Midbrain (tissue), 1 donor: ENCODE results near the gene ARPC5.
"Not testable (repeated sequence)": the region's sequence is repeated elsewhere in the genome, so short reads cannot be mapped to it uniquely, and the experiment has no call there.

ENCODE experiments used
- DNase-seq: peaks from one replicate; lab custom pipeline; 2025; lab: John Stamatoyannopoulos, UW

ARPC5 gene

DNA sequence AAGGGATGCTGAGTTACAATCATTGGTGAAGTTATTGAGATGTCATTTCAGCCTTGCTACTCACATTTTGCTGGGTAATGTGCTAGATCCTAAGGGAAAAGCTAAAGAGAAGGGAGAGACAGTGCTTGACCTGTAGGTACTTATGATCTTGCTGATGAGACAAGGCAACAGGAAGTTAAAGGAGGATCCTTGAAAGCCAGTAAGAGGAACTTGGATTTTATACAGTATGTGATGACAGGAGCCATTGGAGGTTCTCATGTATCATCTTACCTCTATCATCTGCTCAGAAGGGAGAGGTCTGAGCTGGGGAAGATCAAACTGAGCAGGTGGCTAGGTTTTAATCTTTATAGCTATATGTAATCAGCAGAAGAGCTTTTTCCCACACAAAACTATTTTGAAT is 11.2 kb upstream of the ARPC5 start:
- DNase-seq, result no peak

DNA sequence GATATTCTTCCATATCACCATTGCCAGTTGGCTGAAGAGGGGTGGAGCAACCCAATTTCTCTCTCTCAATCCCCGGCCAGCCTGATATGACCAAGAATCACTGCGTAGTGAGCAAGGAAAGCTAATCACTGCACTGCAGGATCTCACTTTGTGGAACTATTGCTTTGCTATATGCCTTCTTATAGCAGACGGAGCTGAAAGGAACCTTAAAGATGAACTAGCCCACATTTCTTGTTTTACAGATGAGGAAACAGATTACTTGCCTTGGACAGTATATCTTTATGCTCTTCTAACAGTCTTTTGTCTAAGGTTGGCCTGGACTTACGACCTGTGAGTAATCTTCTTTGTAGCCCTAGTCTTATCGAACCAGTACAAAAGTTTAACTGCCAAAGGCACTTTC is 9.9 kb upstream of the ARPC5 start:
- DNase-seq, result no peak

DNA sequence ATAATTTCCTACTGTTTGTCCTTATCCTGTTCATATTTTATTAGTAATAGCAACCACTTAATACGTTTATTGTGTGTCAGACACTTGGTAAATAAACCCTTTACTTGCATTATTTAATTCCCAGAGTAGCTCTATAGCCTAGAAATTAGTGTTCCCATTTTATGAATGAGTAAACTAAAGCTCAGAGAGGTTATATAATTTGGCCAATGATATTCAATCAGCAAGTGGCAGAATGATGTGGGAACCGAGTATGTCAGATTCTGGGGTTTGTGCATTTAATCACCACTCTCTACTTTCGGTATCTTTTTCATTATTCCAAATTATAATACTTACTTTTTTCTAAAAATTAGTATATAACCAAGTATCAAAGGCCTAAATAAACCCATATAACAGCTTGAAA is 6.6 kb upstream of the ARPC5 start:
- DNase-seq, result no peak

DNA sequence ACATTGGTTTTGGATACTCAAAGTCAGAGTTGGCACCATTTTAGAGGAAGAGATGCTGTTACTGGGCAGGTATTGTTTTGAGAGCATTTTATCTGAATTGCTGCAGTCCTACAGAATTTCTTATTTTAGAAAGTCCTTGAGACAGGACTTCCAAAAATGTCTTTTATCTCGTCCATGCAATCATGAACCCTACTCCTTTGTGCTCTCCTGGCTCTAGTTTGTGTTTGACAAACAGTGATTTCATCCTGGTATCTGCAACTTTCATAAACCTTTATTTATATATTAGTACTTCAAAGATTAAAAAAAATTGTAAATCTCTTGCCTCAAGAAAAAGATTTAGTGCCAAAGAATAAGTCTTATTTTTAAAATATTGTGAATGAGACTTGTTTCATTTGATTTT is 4.6 kb upstream of the ARPC5 start:
- no peak for DNase-seq

DNA sequence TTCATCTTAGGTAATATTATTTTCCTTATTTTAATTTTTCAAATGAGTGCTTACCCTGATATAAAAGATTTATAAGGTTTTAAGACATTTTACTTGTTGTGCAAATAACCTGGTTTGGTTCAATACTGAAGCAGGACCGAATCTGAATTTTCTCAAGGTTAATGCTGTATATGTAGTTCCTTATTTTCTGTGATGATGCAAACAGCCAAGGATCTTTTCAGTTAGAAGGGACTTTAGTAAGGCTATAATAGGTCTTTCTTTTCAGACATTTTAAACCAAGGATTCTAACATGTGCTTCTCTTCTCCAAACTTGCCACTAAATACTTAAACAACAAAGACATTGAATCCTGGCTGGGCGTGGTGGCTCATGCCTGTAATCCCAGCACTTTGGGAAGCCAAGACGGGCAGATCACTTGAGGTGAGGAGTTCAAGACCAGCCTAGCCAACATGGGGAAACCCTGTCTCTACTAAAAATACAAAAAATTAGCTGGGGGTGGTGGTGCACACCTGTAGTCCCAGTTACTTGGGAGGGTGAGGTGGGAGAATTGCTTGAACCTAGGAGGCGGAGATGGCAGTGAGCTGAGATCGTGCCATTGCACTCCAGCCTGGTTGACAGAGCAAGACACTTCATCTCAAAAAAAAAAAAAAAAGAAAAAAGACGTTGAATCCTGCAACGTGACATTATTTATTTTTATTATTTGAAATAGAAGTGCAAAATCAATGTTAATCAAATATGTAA is 3.2 kb upstream of the ARPC5 start:
- DNase-seq, result no peak

DNA sequence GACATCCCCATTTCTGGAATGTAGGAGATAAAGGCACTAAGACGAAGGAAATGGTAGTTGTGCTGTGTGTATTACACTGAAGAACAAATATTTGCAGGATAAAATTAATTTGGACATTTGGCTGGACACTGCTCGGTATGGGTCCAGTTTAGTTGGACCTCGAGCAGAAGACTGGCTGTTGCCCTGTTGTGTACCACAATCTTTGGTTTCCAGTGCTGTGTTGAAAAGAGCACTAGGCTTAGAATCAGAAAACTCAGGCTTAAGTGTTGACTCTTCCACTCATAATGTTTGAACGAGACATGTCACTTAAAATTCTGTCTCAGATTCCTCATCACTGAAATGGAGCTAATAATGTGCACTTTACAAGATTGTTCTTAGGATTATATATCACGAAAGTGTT is 1.2 kb upstream of the ARPC5 start:
- no peak for DNase-seq

DNA sequence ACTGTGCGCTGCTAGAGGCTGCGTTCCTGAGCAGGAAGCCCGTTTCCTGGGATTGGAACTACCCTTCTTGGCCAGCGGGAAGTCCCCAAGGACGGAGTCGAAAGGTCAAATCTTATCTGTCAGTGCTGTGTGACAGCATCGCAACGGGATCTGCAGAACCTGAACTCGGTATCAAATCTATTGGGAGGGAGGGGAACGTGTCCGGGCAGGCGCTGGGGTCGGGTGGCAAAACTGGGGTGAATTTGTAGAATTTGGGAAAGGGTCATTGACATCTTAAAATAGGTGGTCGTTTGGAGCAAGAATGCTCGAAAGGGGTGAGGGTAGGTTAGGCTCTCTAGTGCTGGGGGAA is 725 bp upstream of the ARPC5 start:
- DNase-seq, result no peak

DNA sequence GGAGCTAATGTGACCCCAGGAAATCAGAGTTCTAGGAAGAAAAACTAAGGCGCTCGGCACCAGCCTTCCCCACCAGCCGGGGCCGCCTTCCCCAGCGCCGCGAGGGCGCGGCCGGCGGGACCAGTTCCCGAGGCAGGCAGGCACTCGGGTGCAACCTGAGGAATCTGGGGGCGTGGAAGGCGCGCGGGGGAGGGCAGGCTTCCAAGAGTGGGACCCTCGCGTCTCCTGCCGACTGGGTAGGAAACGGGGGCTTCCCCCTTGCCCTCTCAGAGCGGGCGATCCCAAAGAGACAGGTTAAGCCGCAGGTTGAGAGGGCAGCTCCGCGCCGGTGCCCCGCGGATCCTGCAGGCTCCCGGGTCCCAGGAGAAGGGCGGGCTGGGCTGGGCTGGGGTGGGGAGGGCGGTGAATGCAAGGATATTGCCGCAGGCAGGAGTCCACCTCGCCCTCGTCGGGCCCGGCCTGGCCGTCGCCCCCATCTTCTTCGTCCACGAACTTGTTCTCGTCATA is 431 bp downstream of the ARPC5 start:
- DNase-seq, result peak; percentile 36

DNA sequence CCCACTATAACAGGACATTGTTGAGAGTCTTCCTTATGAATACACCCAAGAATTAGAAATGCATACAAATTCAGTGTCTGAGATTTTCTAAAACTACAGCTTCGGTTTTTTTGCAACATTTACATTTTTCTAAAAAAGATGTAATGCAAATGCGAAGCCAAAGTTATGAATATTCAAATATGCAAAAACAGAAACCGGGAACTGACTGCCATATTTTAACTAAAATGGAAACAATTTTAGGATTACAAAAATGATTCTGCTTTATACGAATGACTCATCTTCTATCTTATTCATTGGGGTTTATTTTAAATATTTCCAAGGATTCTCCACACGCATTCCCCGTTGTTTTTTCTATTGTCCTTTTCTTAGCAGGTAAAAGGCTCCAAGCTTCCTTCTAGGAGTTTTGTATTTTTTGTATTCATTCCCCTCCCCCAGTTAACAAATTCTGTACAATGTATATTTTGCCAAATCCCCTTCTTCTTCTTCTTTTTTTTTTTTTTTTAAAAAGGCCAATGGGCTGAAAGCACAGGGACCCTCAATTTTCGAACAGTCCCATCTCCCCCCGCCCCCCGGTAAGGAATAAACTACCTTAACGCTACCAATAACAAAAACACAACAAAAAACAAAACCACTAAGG is 1.0 kb downstream of the ARPC5 start:
- DNase-seq, result no peak

DNA sequence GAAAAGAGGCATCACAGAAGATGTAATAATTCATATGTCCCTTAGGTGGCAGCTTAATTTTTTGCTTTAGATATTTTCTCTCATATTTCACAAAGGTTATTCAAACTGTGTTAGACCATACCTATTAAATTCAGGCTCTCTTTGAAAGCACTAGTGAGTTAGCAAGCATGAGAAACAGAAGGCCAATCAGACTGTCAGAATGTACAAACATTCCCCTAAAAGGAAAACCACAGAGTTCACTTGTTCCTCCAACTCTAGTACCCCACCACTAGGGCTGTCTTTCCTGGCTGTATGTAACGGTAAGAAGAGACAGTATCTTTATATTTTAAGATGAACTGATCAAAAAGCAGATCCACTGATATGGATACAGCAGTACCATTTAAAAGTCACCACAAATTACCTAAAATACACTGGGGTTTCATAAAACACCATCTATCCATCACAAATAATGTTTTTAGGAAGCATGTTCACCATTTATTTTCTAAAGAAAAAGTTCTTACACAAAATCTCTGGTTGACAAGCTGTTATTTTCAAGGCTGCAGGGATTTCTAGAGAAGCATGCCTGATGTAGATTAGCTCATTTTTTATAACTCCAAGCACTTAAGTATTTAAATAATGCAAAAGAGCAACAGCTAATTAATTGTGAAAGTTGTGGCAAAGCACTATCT is 1.8 kb downstream of the ARPC5 start:
- DNase-seq, result peak; percentile 58

DNA sequence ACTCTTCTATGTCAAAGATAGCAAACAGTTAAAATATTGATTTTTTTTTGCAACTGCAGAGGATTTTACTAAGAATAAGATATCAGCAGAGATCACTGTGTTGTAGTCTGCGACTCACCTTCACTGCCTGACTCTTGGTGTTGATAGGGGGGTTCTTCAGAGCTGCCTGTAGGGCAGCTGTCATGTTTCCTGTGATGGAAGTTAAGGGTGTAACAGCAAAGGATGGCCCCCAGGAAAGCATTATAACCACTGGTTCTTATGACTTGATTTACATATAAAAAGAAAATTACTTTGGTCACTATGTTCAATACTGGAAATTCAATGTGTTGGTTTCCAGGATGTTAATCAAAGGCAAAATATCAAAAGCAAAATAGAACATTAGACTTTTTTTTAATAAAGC is 2.6 kb downstream of the ARPC5 start:
- no peak for DNase-seq

DNA sequence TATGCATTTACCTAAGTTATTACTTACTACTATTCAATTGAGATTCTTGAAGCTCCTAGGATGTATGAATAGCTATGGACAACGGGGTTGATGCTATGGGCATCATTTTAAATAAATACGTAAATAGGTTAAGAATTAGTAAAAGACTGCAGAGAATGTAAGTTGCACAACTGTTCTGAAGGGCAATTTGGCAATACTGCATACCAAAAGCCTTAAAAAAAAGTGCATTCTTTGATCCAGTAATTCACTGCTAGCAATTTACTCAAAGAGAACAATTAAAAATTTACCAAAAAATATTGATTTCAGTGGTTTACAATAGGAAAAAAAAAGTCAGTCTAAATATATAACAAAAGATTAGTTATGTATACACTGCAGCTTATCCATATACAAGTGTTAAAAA is 3.5 kb downstream of the ARPC5 start:
- DNase-seq, result no peak

DNA sequence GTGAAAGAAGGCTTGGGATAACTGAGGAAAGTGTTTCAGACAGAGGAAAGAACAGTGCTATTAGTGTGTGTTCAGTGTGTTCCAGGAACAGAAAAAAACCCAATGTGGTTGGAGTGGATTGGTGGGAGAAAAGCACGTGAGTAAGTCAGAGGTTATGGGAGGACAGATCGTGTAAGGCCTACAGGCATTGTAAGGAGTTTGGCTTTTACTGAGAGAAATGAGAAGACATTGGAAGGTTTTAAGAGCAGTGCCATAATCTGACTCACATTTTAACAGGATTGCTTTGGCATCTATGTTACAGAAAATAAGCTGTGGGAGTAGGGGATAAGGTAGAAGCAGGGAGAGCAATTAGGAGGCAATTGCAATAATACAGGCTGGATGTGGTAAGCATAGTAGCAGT is 4.8 kb downstream of the ARPC5 start:
- DNase-seq, result peak; percentile 32

DNA sequence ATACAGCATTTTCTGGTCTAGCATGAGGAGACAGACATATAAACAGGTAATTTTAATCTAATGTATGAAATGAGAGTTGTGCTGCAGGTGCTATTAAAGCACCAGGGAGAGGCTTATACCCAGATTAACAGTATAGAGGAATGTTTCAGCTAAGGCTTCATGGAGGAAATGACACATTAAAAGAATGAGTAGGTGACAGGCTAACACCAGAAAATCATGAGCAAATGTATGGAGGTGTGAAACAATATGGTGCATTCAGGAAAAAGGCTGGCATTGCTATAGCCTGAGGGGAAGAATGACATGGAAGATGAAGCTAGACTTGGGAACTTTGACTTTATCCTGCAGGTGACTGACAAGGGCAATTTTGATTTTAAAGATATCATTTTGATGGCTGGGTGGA is 7.0 kb downstream of the ARPC5 start:
- DNase-seq, result no peak

DNA sequence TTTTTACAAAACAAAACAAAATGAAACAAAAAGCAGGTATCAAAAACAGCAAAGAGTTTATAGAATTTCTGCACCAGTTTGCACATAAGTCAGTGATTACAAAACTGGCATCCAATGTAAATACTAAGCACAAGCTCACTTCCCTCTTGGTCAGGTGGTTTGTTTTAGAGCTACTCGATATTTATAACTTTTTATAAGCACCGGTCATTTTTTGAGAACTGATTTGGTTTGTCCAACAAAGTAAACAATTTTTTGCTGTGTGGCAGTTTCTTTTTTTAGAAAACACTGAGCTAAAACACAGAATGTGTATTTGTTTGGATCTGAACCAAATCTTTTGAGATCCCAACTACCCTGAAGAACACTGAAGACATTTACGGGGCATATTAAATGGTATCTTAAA is 9.3 kb downstream of the ARPC5 start:
- DNase-seq, result not testable (repeated sequence)

DNA sequence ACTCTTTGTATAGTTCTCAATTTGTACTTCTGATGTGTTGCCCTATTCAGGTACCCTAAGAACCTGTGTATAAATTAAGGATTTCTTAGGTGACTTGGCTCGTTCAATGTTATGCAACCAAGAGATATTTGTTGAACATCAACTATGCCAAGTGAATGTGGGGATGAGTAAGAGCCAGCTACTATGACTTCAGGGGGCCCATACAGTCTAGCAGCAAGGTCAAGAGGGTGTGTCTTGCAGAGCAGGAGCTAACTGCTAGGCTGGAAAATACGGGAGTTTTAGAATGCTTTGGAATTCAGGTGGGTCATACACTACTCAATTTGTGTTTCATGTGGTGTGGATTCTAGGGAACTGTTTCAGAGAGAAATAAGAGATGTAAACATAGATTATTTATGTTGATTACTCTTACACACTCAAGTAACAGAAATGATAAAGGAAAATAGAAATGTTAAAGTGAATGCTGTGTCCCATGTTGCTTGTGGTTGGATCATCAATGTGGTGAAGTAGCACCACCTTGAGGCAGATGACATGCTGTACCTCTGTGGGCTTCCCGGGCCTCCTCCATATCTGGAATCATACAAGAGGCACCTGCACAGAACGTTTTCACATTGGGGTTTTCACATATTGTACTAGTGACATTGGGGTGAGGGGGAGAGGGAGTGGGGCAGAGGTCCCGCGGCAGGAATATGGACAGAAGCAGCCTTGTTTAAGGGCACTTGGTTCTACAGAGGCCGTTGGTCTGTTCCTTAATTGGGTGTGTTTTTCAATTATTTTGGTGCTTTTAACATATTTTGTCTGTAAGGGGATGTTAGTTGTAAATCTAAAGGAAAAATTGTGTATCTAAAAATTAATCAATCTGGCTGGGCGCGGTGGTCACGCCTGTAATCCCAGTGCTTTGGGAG is 12.4 kb downstream of the ARPC5 start:
- peak; percentile 73 for DNase-seq

DNA sequence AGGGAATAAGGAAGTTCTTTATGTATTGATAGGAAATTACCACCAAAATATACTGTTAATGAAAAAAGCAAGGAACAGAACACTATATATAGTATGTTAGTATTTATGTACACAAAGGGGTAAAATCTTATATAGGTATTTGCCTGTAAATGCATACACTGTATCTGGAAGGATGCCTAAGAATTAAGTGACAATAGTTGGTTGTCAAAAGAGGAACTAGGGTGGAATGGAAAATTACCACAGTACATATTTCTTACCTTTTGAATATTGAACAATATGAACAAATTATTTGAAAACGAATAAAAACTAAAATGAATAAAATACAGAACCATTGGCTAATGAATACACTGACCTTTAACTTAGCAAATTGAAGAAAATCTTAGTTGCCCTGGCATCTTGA is 13.6 kb downstream of the ARPC5 start:
- DNase-seq, result no peak

DNA sequence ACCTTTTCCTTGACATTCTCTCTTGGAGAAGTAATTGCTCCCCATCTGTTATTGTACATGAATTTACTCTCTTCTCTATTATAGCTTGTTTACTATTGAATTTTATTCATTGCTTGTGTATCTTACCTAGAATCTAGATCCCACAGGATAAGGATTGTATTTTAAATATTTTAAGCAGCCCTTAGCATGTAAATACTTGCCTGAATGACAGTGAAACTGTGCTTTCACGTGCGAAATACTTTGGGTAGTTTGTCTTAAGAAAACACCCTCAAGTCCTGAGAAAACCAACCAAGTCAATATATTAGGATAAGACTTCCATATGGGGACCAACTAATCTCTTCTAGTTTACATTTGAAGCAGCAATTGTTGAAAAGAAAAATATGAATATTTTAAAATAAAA is 15.3 kb downstream of the ARPC5 start:
- no peak for DNase-seq

DNA sequence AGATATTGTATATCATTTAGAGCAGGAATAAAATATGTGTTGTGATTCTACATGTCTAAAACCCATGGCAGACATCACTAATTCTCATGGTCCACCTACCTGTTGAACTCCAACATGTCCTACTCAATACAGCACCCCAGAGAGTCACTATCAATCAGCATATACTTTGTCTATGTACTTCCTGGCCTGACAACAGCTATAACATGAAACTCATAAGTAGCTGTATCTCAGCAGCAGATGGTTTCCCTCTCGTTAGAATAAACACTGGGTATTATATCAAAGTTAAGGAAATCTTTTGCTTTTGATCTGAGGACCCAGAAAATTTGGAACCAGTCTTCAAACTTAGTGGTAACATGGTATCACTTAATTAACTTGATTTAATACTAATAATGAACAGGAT is 15.8 kb downstream of the ARPC5 start:
- DNase-seq, result no peak

DNA sequence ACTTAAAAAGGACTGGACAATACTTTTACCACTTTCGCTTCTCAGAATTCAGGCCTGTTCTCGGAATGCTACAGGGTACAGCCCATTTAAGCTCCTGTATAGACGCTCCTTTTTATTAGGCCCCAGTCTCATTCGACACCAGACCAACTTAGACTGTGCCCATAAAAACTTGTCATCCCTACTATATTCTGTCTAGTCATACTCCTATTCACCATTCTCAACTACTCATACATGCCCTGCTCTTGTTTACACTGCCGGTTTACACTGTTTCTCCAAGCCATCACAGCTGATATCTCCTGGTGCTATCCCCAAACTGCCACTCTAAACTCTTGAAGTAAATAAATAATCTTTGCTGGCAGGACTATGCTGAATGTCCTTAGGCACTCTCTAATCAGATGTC is 17.4 kb downstream of the ARPC5 start:
- DNase-seq, result not testable (repeated sequence)

DNA sequence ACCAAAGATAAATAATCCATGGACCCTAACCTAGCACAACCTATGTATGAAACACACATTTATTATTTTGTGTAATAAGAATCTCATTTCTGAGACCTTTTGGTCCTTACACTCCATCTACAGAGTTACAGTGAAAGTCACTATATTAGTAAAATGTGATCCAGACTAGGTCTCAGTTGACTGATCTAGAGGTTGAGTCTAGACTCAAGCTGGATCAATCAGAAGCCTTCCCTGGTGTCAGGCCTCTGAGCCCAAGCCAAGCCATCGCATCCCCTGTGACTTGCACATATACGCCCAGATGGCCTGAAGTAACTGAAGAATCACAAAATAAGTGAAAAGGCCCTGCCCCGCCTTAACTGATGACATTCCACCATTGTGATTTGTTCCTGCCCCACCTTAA is 22.6 kb downstream of the ARPC5 start:
- not testable (repeated sequence) for DNase-seq

DNA sequence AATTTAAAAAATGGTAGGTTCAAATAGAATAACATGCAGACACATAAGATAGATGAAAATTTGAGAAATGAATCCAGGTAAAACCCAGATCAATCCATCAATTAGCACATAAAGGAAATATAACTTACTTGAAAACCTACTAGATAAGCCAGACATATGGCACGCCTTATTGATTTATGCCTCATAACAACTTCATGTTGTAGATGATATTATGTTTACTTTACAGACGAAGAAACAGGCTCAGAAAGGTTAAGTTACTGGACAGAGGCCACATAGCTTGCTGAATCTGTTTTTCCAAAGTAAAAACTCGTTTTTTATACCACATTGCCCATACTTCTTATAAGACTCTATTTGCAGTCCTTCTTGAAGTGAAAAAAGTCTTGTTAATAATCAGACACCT is 23.2 kb downstream of the ARPC5 start:
- DNase-seq, result no peak
